GM10266 (cell line): ENCODE results near the gene PRM2.

Experiments used
- DNase-seq: peaks from one replicate; pipeline ENCODE4 v3.0.0; 2012; ENCODE audit errors: extremely low spot score
- CTCF ChIP-seq: IDR thresholded peaks from 2 replicates; pipeline ENCODE4 v1.5.1; 2012; ENCODE audit warnings: mild to moderate bottlenecking, low read depth; ENCODE audit not compliant: control insufficient read depth, insufficient read depth; ENCODE audit errors: missing control alignments

The PRM2 gene

DNA sequence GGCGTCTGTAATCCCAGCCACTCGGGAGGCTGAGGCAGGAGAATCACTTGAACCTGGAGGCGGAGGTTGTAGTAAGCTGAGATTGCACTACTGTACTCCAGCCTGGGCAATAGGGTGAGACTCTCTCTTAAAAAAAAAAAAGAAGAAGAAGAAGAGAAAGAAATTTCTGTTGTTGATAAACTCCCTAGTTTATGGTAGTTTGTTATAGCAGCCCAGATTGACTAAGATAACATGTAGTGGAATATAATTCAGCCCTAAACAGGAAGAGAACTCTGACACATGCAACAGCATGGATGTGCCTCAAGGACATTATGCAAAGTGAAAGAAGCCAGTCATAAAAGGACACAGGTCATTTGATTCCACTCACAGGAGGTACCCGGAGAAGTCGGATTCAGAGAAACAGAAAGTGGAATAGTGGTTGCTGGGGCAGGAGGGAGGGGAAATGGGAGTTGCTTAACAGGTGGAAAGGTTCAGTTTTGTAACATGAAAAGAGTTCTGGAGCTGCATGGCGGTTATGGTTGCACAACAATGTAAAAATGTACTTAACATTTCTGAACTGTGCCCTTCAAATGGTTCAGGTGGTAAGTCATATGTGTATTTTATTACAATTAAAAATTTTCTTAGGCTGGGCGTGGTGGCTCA lies 30.8 kb upstream of the PRM2 start:
- no peak for TF ChIP-seq CTCF
- DNase-seq = no peak

DNA sequence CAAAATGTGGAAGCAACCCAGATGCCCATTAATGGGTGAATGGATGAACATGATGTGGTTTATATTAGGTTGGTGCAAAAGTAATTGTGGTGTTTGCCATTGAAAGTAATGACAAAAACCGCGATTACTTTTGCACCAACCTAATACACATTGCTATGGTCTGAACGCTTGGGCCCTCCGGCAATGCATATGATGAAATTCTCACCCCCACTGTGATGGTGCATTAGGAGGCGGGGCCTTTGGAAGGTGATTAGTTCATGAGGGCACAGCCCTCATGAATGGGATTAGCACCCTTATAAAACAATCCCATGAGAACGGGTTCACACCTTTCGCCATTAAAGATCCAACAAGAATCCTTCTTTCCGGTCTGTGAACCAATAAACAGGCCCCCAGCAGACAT lies 30.1 kb upstream of the PRM2 start:
- DNase-seq = no peak
- no peak for TF ChIP-seq CTCF

- no peak for DNase-seq
Observed at GRCh38 chr16:11303405-11304138, 27.3 kb upstream of the PRM2 start.

GRCh38 chr16:11302977-11303376 lies 26.7 kb upstream of the PRM2 start:
- no peak for TF ChIP-seq CTCF
- no peak for DNase-seq

More at GRCh38 chr16:11303405-11304138, 27.3 kb upstream of the PRM2 start:
- no peak for TF ChIP-seq CTCF

DNA sequence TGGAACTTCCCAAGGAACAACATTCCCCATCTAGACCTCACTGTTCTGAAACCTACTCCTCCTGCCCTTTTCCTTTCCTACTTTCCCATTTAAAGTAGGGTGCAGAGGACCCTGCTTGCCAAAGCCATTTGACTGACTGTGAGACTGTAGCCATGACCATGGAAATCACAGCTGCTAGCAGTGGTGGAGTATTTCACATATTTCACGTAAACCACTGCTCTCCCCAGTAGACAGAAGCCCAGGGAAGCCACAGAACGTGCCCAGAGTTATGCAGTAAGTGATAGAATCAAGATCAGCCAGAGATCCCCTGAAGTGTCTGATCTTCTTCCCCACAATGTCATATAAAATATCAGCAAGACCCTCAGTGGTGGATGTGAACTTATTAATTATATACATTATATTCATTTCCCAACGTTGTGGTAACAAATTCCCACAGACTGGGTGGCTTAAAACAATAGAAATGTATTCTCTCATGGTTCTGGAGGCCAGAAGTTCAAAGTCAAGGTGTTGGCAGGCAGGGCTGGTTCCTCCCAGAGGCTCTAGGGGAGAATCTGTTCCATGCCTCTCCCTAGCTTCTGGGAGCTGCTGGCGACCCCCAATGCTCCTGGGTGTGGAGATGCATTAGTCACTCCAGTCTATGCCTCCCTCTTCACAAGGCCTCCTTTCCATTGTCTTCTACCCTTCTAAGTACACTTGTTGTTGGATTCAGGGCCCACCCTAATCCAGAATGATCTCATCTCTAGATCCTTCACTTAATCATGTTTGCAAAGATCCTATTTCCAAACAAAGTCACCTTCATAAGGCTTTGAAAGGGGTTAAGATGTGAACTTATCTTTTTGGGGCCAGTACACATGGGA lies 25.6 kb upstream of the PRM2 start:
- no peak for DNase-seq
- no peak for TF ChIP-seq CTCF

GRCh38 chr16:11300560-11300892 lies 24.2 kb upstream of the PRM2 start:
- TF ChIP-seq CTCF = no peak
- DNase-seq = no peak
